GM12892 (cell line): ENCODE results near the gene SORBS1.

Experiments
- DNase-seq: peaks from one replicate; pipeline ENCODE4 v3.0.0; 2011; ENCODE audit not compliant: insufficient read length
- FAIRE-seq: peaks from 2 replicates; lab custom pipeline; 2011; peaks lifted over from hg19 to GRCh38; lab: Jason Lieb, UNC
- POLR2A ChIP-seq: IDR thresholded peaks from 2 replicates; pipeline ENCODE4 v1.6.1; 2011; ENCODE audit warnings: low read depth, low read length, control low read depth
- POLR2AphosphoS5 ChIP-seq: IDR thresholded peaks from 2 replicates; pipeline ENCODE4 v1.6.1; 2011; ENCODE audit warnings: low read depth, low read length, control low read depth
- TAF1 ChIP-seq: IDR thresholded peaks from 2 replicates; pipeline ENCODE4 v1.6.1; 2011; ENCODE audit warnings: low read depth, mild to moderate bottlenecking, control low read depth, low read length, borderline replicate concordance

The SORBS1 gene

GRCh38 chr10:95445223-95445836, 115.8 kb downstream of the SORBS1 start:
- DNase-seq = no peak
- TF ChIP-seq TAF1 = no peak
- TF ChIP-seq POLR2AphosphoS5 = no peak
- TF ChIP-seq POLR2A = no peak
- no peak for FAIRE-seq

GRCh38 chr10:95444792-95445191, 116.4 kb downstream of the SORBS1 start:
- no peak for TF ChIP-seq POLR2AphosphoS5
- no peak for TF ChIP-seq POLR2A
- no peak for TF ChIP-seq TAF1
- DNase-seq (no peak), FAIRE-seq (no peak)

- no peak for FAIRE-seq
- no peak for DNase-seq
- no peak for TF ChIP-seq POLR2AphosphoS5
- TF ChIP-seq TAF1 = no peak
- no peak for TF ChIP-seq POLR2A
These were observed 117.5 kb downstream of the SORBS1 start for GRCh38 chr10:95443636-95444035.

- DNase-seq = no peak
- TF ChIP-seq TAF1 (no peak), POLR2AphosphoS5 (no peak), POLR2A (no peak)
- no peak for FAIRE-seq
These were observed 118.8 kb downstream of the SORBS1 start for GRCh38 chr10:95442341-95442740.

- FAIRE-seq = no peak
- TF ChIP-seq POLR2A (no peak), POLR2AphosphoS5 (no peak), TAF1 (no peak)
- DNase-seq = no peak
These were observed 119.6 kb downstream of the SORBS1 start for GRCh38 chr10:95441547-95441923.

- FAIRE-seq = no peak
- TF ChIP-seq POLR2AphosphoS5 = no peak
- TF ChIP-seq POLR2A = no peak
- TF ChIP-seq TAF1 = no peak
- no peak for DNase-seq
These were observed 120.2 kb downstream of the SORBS1 start for GRCh38 chr10:95440756-95441546.

GRCh38 chr10:95440038-95440725, 121.0 kb downstream of the SORBS1 start:
- TF ChIP-seq POLR2AphosphoS5 = no peak
- TF ChIP-seq TAF1 = no peak
- no peak for TF ChIP-seq POLR2A
- no peak for FAIRE-seq
- no peak for DNase-seq

GRCh38 chr10:95438781-95439180, 122.4 kb downstream of the SORBS1 start:
- no peak for DNase-seq
- no peak for TF ChIP-seq POLR2A
- TF ChIP-seq TAF1 = no peak
- TF ChIP-seq POLR2AphosphoS5 = no peak
- no peak for FAIRE-seq

GRCh38 chr10:95437669-95438068, 123.5 kb downstream of the SORBS1 start:
- FAIRE-seq = no peak
- TF ChIP-seq TAF1 = no peak
- no peak for TF ChIP-seq POLR2AphosphoS5
- no peak for TF ChIP-seq POLR2A
- no peak for DNase-seq

GRCh38 chr10:95435548-95436279, 125.5 kb downstream of the SORBS1 start:
- DNase-seq (no peak), FAIRE-seq (no peak)
- TF ChIP-seq POLR2AphosphoS5 = no peak
- TF ChIP-seq TAF1 = no peak
- no peak for TF ChIP-seq POLR2A

GRCh38 chr10:95434583-95434982, 126.6 kb downstream of the SORBS1 start:
- FAIRE-seq = no peak
- DNase-seq = no peak
- TF ChIP-seq TAF1 (no peak), POLR2AphosphoS5 (no peak), POLR2A (no peak)
